SK-N-SH (cell line): ENCODE results near the gene DIO3.

Experiments used
- EZH2phosphoT487 ChIP-seq: fragments of 200-600 bp; sonication (generic); IDR thresholded peaks from 2 replicates; pipeline ENCODE4 v1.6.1; 2017; ENCODE audit warnings: low read depth, mixed run types, mild to moderate bottlenecking, antibody characterized with exemption, moderate library complexity, borderline replicate concordance
- MAX ChIP-seq: IDR thresholded peaks from 2 replicates; pipeline ENCODE4 v1.4.0; 2012; ENCODE audit warnings: low read depth
- MXI1 ChIP-seq: IDR thresholded peaks from 2 replicates; pipeline ENCODE4 v1.6.1; 2012; ENCODE audit warnings: mild to moderate bottlenecking, low read depth, low read length, improper control_type of control experiment
- POLR2AphosphoS5 ChIP-seq: IDR thresholded peaks from 2 replicates; pipeline ENCODE4 v1.6.1; 2012; ENCODE audit warnings: low read depth, low read length
- REST ChIP-seq: IDR thresholded peaks from 2 replicates; pipeline ENCODE4 v1.6.1; 2012; ENCODE audit warnings: mild to moderate bottlenecking, low read depth, low read length, moderate library complexity
- SIN3A ChIP-seq: IDR thresholded peaks from 2 replicates; pipeline ENCODE4 v1.6.1; 2012; ENCODE audit warnings: low read depth, mild to moderate bottlenecking, low read length, moderate library complexity, borderline replicate concordance
- TEAD4 ChIP-seq: IDR thresholded peaks from 2 replicates; pipeline ENCODE4 v1.4.0; 2012; ENCODE audit warnings: mild to moderate bottlenecking, borderline replicate concordance; ENCODE audit not compliant: insufficient read depth
- USF2 ChIP-seq: fragments of 150-350 bp; IDR thresholded peaks from 2 replicates; pipeline ENCODE4 v1.6.1; 2017; ENCODE audit warnings: antibody characterized with exemption, low read length, low read depth, borderline replicate concordance
- TF ChIP-seq, protein P1 (sequence below): fragments of 200-600 bp; sonication (generic); IDR thresholded peaks from 2 replicates; pipeline ENCODE4 v1.6.1; 2017; ENCODE audit warnings: antibody characterized with exemption, mild to moderate bottlenecking, moderate library complexity
- TF ChIP-seq, protein P2 (sequence below): IDR thresholded peaks from 2 replicates; pipeline ENCODE4; 2012

DNA sequence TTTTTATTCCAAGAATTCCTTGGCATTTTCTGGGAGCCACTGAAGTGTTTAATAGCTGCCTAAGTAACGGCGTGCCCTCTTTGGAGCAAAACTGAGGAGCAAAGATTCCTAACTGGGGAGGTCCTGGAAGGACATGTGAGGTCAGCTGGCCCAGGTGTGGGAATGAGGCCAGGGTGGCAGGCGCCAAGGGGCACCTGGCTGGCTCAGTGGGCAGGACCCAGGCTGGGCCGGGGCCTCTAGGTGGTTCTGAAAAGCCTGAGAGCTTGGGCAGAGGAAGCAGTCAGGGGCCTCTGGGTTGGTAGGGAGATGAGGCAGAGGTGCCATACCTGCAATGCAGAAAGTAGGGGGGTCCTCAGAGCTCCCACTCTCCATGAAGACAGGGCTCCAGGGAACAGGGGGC lies 27.1 kb upstream of the DIO3 start:
- TF ChIP-seq, protein P1, sequence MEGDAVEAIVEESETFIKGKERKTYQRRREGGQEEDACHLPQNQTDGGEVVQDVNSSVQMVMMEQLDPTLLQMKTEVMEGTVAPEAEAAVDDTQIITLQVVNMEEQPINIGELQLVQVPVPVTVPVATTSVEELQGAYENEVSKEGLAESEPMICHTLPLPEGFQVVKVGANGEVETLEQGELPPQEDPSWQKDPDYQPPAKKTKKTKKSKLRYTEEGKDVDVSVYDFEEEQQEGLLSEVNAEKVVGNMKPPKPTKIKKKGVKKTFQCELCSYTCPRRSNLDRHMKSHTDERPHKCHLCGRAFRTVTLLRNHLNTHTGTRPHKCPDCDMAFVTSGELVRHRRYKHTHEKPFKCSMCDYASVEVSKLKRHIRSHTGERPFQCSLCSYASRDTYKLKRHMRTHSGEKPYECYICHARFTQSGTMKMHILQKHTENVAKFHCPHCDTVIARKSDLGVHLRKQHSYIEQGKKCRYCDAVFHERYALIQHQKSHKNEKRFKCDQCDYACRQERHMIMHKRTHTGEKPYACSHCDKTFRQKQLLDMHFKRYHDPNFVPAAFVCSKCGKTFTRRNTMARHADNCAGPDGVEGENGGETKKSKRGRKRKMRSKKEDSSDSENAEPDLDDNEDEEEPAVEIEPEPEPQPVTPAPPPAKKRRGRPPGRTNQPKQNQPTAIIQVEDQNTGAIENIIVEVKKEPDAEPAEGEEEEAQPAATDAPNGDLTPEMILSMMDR: no peak
- TF ChIP-seq MXI1 (no peak), POLR2AphosphoS5 (no peak), EZH2phosphoT487 (no peak), USF2 (no peak), SIN3A (no peak), MAX (no peak), TEAD4 (no peak), REST (no peak)
- TF ChIP-seq, protein P2, sequence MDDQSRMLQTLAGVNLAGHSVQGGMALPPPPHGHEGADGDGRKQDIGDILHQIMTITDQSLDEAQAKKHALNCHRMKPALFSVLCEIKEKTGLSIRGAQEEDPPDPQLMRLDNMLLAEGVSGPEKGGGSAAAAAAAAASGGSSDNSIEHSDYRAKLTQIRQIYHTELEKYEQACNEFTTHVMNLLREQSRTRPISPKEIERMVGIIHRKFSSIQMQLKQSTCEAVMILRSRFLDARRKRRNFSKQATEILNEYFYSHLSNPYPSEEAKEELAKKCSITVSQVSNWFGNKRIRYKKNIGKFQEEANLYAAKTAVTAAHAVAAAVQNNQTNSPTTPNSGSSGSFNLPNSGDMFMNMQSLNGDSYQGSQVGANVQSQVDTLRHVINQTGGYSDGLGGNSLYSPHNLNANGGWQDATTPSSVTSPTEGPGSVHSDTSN: no peak
